Endothelial cell (in vitro differentiated cells): ENCODE data around the gene EFNA5. TPM values are rescaled to one million over a fixed set of nuclear protein-coding genes. Genes with fewer than 3 reads are reported as not detected.
"Not testable (repeated sequence)": the region's sequence is repeated elsewhere in the genome, so short reads cannot be mapped to it uniquely, and the experiment has no call there.

Experiments used
- DNase-seq: peaks from one replicate; pipeline ENCODE4 v3.0.0; 2021; ENCODE audit warnings: low spot score
- H3K27ac Mint-ChIP-seq: one replicate; pipeline ENCODE4 v1.8.0; 2021; ENCODE audit warnings: mixed read lengths, inconsistent platforms; ENCODE audit not compliant: unreplicated experiment
- H3K27me3 Mint-ChIP-seq: one replicate; pipeline ENCODE4 v1.8.0; 2021; ENCODE audit warnings: mild to moderate bottlenecking, moderate library complexity, mixed read lengths, inconsistent platforms; ENCODE audit not compliant: unreplicated experiment
- H3K36me3 Mint-ChIP-seq: one replicate; pipeline ENCODE4 v1.8.0; 2021; ENCODE audit warnings: mild to moderate bottlenecking, low read depth, mixed read lengths, inconsistent platforms; ENCODE audit not compliant: unreplicated experiment
- H3K4me1 Mint-ChIP-seq: one replicate; pipeline ENCODE4 v1.8.0; 2021; ENCODE audit warnings: mild to moderate bottlenecking, mixed read lengths, inconsistent platforms; ENCODE audit not compliant: unreplicated experiment
- H3K4me3 Mint-ChIP-seq: one replicate; pipeline ENCODE4 v1.8.0; 2021; ENCODE audit warnings: mild to moderate bottlenecking, mixed read lengths, inconsistent platforms; ENCODE audit not compliant: unreplicated experiment
- H3K9me3 Mint-ChIP-seq: one replicate; pipeline ENCODE4 v1.8.0; 2021; ENCODE audit warnings: mixed read lengths, inconsistent platforms; ENCODE audit not compliant: unreplicated experiment
- total RNA-seq: library from RNA; stranded (reverse); fragmentation: NEBNext Ultra II Directional; extraction: Animal tissue kit (Norgen Biotek cat#: 25700); gene quantifications from one replicate; pipeline ENCODE4 v1.2.1, GENCODE V29; 2021; ENCODE audit not compliant: unreplicated experiment
- TF ChIP-seq, protein P1 (sequence below): fragments of 200-600 bp; sonication (generic); IDR thresholded peaks from one replicate; pipeline ENCODE4 v1.5.0; 2021; ENCODE audit warnings: antibody characterized with exemption; ENCODE audit not compliant: unreplicated experiment

The EFNA5 gene
- total RNA-seq, 1 donor from 2014 or later, result 8.8 TPM

DNA sequence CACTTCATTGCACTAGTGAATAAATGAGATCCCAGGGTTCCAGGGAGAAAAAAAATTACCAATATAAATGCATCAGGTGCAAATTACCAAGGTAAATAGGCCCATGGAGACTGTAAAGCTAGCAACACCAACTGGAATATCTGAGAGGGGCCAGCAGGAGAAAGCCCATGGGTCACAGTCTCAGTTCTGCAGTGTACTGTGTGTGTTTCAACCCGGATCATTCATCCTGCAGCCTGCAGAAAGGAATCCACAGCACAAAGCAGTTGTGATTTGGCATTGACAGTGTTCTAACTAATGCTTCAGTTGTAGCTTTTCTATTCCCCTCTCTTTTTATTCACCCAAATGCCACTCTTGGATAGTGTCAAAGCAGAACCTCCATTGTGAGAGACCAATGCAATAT is 171.0 kb downstream of the EFNA5 start:
- Mint-ChIP-seq H3K27ac (no peak overlapping the region), H3K4me3 (no peak overlapping the region), H3K36me3 (no peaks in the 10 kb centered on the region), H3K27me3 (peaks cover 2% of the 10 kb centered on the region), H3K4me1 (peaks cover 21% of the 10 kb centered on the region), H3K9me3 (no peaks in the 10 kb centered on the region)
- DNase-seq, result no peak
- TF ChIP-seq, protein P1, sequence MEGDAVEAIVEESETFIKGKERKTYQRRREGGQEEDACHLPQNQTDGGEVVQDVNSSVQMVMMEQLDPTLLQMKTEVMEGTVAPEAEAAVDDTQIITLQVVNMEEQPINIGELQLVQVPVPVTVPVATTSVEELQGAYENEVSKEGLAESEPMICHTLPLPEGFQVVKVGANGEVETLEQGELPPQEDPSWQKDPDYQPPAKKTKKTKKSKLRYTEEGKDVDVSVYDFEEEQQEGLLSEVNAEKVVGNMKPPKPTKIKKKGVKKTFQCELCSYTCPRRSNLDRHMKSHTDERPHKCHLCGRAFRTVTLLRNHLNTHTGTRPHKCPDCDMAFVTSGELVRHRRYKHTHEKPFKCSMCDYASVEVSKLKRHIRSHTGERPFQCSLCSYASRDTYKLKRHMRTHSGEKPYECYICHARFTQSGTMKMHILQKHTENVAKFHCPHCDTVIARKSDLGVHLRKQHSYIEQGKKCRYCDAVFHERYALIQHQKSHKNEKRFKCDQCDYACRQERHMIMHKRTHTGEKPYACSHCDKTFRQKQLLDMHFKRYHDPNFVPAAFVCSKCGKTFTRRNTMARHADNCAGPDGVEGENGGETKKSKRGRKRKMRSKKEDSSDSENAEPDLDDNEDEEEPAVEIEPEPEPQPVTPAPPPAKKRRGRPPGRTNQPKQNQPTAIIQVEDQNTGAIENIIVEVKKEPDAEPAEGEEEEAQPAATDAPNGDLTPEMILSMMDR, result no peak

DNA sequence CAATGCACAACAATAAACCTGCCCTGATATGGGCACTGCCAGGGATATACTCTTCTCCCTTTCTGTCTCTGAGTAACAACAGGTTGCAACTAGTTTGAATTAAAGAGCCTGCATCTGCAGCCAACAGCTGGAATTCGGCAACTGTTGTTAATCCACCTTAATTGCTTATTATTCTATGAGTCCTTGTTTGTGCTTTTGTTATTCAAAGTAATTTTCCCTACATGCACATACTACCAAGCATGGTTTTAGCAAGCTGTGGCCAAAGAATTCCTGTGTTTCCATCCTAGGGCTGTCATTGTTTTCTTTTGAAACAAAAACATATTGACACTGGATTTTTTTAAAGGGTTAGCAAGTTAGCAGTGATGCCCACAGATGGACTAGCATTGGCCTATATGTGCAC is 171.5 kb downstream of the EFNA5 start:
- TF ChIP-seq, protein P1, result no peak
- Mint-ChIP-seq H3K27ac (no peak overlapping the region), H3K27me3 (peaks cover 2% of the 10 kb centered on the region), H3K9me3 (no peaks in the 10 kb centered on the region), H3K4me1 (peaks cover 21% of the 10 kb centered on the region), H3K4me3 (no peak overlapping the region), H3K36me3 (no peaks in the 10 kb centered on the region)
- no peak for DNase-seq

DNA sequence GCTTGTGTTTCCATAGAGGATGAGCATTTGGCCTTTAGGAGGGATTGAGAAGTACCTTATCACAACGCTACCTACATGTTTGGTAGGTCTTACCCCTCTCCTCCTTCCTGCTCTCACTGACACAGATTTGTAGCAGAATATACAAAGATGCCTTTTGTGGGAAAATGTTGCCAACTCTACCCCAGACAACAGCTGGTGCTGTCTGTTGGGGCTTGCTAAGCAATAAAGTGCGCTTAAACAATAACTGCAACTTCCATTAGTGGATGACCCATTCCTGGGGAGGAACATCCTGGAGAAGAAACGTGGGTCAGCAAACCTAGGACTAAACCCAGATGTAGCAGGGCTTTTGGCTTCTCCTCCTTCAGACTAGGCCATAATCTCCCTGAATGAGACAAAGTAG is 174.3 kb downstream of the EFNA5 start:
- no peaks in the 10 kb centered on the region for H3K36me3 Mint-ChIP-seq
- H3K9me3 Mint-ChIP-seq, result no peaks in the 10 kb centered on the region
- TF ChIP-seq, protein P1, result no peak
- H3K27me3 Mint-ChIP-seq, result peaks cover 2% of the 10 kb centered on the region
- peaks cover 6% of the 10 kb centered on the region for H3K4me1 Mint-ChIP-seq
- no peak overlapping the region for H3K27ac Mint-ChIP-seq
- no peak for DNase-seq
- H3K4me3 Mint-ChIP-seq, result no peak overlapping the region

DNA sequence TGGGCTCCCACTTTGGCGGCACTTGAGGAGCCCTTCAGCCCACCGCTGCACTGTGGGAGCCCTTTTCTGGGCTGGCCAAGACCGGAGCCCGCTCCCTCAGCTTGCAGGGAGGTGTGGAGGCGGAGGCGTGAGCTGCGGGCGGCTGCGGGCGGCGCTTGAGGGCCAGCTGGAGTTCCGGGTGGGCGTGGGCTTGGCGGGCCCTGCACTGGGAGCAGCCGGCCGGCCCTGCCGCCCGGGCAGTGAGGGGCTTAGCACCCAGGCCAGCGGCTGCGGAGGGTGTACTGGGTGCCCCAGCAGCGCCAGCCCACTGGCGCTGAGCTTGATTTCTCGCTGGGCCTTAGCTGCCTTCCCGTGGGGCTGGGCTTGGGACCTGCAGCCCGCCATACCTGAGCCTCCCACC is 176.6 kb downstream of the EFNA5 start:
- not testable (repeated sequence) for H3K27ac Mint-ChIP-seq, H3K27me3 Mint-ChIP-seq, H3K4me3 Mint-ChIP-seq, H3K4me1 Mint-ChIP-seq, H3K36me3 Mint-ChIP-seq, H3K9me3 Mint-ChIP-seq, DNase-seq

DNA sequence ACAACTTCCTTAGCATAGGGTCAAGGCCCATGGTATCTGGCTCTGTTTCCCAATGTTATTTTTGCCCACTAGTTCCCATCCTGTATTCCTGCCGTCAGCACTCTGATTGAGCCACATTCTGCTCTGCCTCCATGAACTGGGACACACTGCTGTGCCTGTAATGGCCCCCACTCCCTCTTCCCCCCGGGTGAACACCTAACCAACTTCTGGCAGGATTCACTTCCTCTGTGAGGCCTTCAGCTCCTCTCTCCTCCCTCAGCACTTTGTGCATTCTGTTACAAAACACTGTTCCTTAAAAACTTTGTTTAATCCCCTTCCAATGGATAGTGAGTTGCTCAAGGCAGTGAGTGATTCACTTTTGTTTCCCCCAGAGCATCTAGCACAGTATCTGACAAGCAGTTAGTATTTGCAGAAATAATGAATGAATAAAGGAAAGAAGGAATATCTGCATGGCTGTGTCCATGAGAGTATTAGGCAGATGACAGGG is 183.6 kb downstream of the EFNA5 start:
- Mint-ChIP-seq H3K27me3 (no peaks in the 10 kb centered on the region), H3K36me3 (no peaks in the 10 kb centered on the region), H3K4me3 (no peak overlapping the region), H3K9me3 (no peaks in the 10 kb centered on the region), H3K4me1 (peaks cover 7% of the 10 kb centered on the region), H3K27ac (peak overlapping the region; percentile 20)
- DNase-seq, result no peak
- TF ChIP-seq, protein P1, result no peak
